PC-3 (cell line): ENCODE results near the gene RNF38. TPM values are rescaled to one million over a fixed set of nuclear protein-coding genes. Genes with fewer than 3 reads are reported as not detected.

Experiments
- ATAC-seq: fragments of 200-7000 bp; cut with Tn5 transposase; 2 replicates; pipeline ENCODE4 v1.9.1; 2020; ENCODE audit warnings: mild to moderate bottlenecking, moderate library complexity
- BruUV-seq: library from RNA; stranded (reverse); fragments of 400-500 nt; replicated peaks from 2 replicates; lab custom pipeline; 2021; lab: Mats Ljungman, UMichigan
- CTCF ChIA-PET: fragments of 300-600 bp; sonication (Branson Sonifier 250); formaldehyde crosslinking; loops from one replicate; lab custom pipeline; 2022; ENCODE audit warnings: antibody characterized with exemption; lab: Charles Lee
- POLR2A ChIA-PET: fragments of 300-600 bp; sonication (Branson Sonifier 250); formaldehyde crosslinking; loops from one replicate; lab custom pipeline; 2022; ENCODE audit warnings: antibody characterized with exemption; ENCODE audit not compliant: unreplicated experiment; lab: Charles Lee
- DNase-seq: peaks from one replicate; pipeline ENCODE4 v3.0.0-alpha.2; 2015
- H2AFZ ChIP-seq: fragments of 300-600 bp; sonication (generic); 2 replicates; pipeline ENCODE4 v1.6.0; 2016; ENCODE audit warnings: antibody characterized with exemption, low read length
- H3F3A ChIP-seq: fragments of 300-600 bp; sonication (generic); one replicate; pipeline ENCODE4 v1.6.0; 2017; ENCODE audit warnings: antibody characterized with exemption, low read length, control low read depth, mild to moderate bottlenecking; ENCODE audit not compliant: unreplicated experiment
- H3K27ac ChIP-seq: fragments of 300-600 bp; sonication (generic); 2 replicates; pipeline ENCODE4 v1.5.1; 2016; ENCODE audit warnings: mild to moderate bottlenecking, low read length
- H3K27me3 ChIP-seq: fragments of 300-600 bp; sonication (generic); 2 replicates; pipeline ENCODE4 v1.6.1; 2016; ENCODE audit warnings: low read length, mixed read lengths
- H3K36me3 ChIP-seq: fragments of 300-600 bp; sonication (generic); 2 replicates; pipeline ENCODE4 v1.6.1; 2016; ENCODE audit warnings: low read depth, mixed run types, low read length, mixed read lengths
- H3K4me1 ChIP-seq: fragments of 300-600 bp; sonication (generic); 2 replicates; pipeline ENCODE4 v1.5.1; 2016; ENCODE audit warnings: low read length; ENCODE audit not compliant: insufficient read depth
- H3K4me2 ChIP-seq: fragments of 300-600 bp; sonication (generic); 2 replicates; pipeline ENCODE4 v1.6.0; 2016; ENCODE audit warnings: low read length
- H3K4me3 ChIP-seq: fragments of 300-600 bp; sonication (generic); 2 replicates; pipeline ENCODE4 v1.5.1; 2016; ENCODE audit warnings: mild to moderate bottlenecking, low read length, mixed read lengths
- H3K79me2 ChIP-seq: fragments of 300-600 bp; sonication (generic); 2 replicates; pipeline ENCODE4 v1.6.1; 2017; ENCODE audit warnings: low read length, mixed read lengths
- H3K9ac ChIP-seq: fragments of 300-600 bp; sonication (generic); 2 replicates; pipeline ENCODE4 v1.6.0; 2016; ENCODE audit warnings: mild to moderate bottlenecking, low read length
- H3K9me2 ChIP-seq: fragments of 300-600 bp; sonication (generic); replicated peaks from 2 replicates; pipeline ENCODE4 v1.6.1; 2016; ENCODE audit warnings: mixed run types, low read length, mixed read lengths
- H3K9me3 ChIP-seq: fragments of 300-600 bp; sonication (generic); 2 replicates; pipeline ENCODE4 v1.6.1; 2016; ENCODE audit warnings: low read length, mixed read lengths
- H4K20me1 ChIP-seq: fragments of 300-600 bp; sonication (generic); 2 replicates; pipeline ENCODE4 v1.6.1; 2016; ENCODE audit warnings: low read length, mixed read lengths
- CTCF ChIP-seq: fragments of 300-600 bp; sonication (generic); conservative IDR thresholded peaks from 2 replicates; pipeline ENCODE4 v1.5.1; 2017; ENCODE audit warnings: antibody characterized with exemption, low read depth, mild to moderate bottlenecking, low read length
- EZH2 ChIP-seq: fragments of 300-600 bp; sonication (generic); IDR thresholded peaks from one replicate; pipeline ENCODE4 v1.6.1; 2017; ENCODE audit warnings: antibody characterized with exemption, mild to moderate bottlenecking, low read length; ENCODE audit not compliant: unreplicated experiment
- EZH2phosphoT487 ChIP-seq: fragments of 300-600 bp; sonication (generic); IDR thresholded peaks from 2 replicates; pipeline ENCODE4 v1.6.1; 2018; ENCODE audit warnings: mild to moderate bottlenecking, antibody characterized with exemption, low read length, borderline replicate concordance
- intact Hi-C: fragments of 100-400 bp; cut with micrococcal nuclease; formaldehyde crosslinking; loops from 2 replicates; pipeline ENCODE4 v1.9.0; 2023
- total RNA-seq: library from RNA; depleted of rRNA; stranded (reverse); fragments of >200 nt; gene quantifications from 2 replicates; pipeline ENCODE4 v1.2.3, GENCODE V29; 2014

RNF38 gene
- total RNA-seq, 1 experiment from 2014 or later = 4.3 TPM

- Histone ChIP-seq H3K9me3 (no peaks in the 10 kb centered on the region), H2AFZ (peak overlapping the region; percentile 72), H3K9ac (peak overlapping the region; percentile 70), H3K79me2 (peaks cover 37% of the 10 kb centered on the region), H3K4me3 (peak overlapping the region; percentile 87), H3F3A (no peaks in the 10 kb centered on the region), H4K20me1 (no peaks in the 10 kb centered on the region), H3K4me2 (peak overlapping the region; percentile 91), H3K4me1 (peaks cover 16% of the 10 kb centered on the region), H3K27me3 (no peaks in the 10 kb centered on the region), H3K27ac (peak overlapping the region; percentile 78), H3K9me2 (no peaks in the 10 kb centered on the region), H3K36me3 (no peaks in the 10 kb centered on the region; the same call in 1 of the 2 replicates)
- CTCF ChIA-PET = interaction anchor here (0.5 kb wide), 1 partner anchor 15 kb away, joined by 3 read pairs; no protein-coding TSS in a partner anchor
- TSS peak; percentile 41 for BruUV-seq
- POLR2A ChIA-PET = interaction anchor here (0.6 kb wide), 2 partner anchors 51 to 211 kb away, joined by 3 to 4 read pairs; no protein-coding TSS in a partner anchor
- intact Hi-C loops = loop anchor here (10.0 kb wide), 1 partner anchor 464 kb away; no protein-coding TSS in a partner anchor
- ATAC-seq (peak; percentile 68), DNase-seq (peak; percentile 69)
- no peak for TF ChIP-seq CTCF
- TF ChIP-seq EZH2phosphoT487 = no peak
- no peak for TF ChIP-seq EZH2
Measured at GRCh38 chr9:36401164-36401740, 1.2 kb upstream of the RNF38 start.

- Histone ChIP-seq H2AFZ (peak overlapping the region; percentile 87), H3K9ac (peak overlapping the region; percentile 70), H3K27ac (peak overlapping the region; percentile 78), H3K9me2 (no peaks in the 10 kb centered on the region), H3K4me1 (peaks cover 16% of the 10 kb centered on the region), H3K27me3 (no peaks in the 10 kb centered on the region), H3K4me3 (peak overlapping the region; percentile 87), H3K36me3 (no peaks in the 10 kb centered on the region; the same call in 1 of the 2 replicates), H3F3A (no peaks in the 10 kb centered on the region), H3K9me3 (no peaks in the 10 kb centered on the region), H4K20me1 (0 out of 2 replicates have a peak, but pooled peaks cover 2% of the 10 kb centered on the region), H3K79me2 (peaks cover 44% of the 10 kb centered on the region), H3K4me2 (peak overlapping the region; percentile 77)
- ChIA-PET POLR2A (interaction anchor here (0.6 kb wide), 2 partner anchors 50 to 210 kb away, joined by 3 to 4 read pairs; no protein-coding TSS in a partner anchor), CTCF (interaction anchor here (0.5 kb wide), 2 partner anchors 16 to 69 kb away, joined by 3 to 4 read pairs; no protein-coding TSS in a partner anchor)
- TF ChIP-seq EZH2 = no peak
- TF ChIP-seq CTCF = no peak
- TF ChIP-seq EZH2phosphoT487 = no peak
- ATAC-seq (peak; percentile 75), DNase-seq (peak; percentile 79)
- intact Hi-C loops = loop anchor here (10.0 kb wide), 1 partner anchor 464 kb away; no protein-coding TSS in a partner anchor
- no TSS peak for BruUV-seq
Measured at GRCh38 chr9:36400332-36401163, 479 bp upstream of the RNF38 start.
